IPS-18a (cell line): ENCODE measurements around the gene MAGEC1.
"Not testable (repeated sequence)": the region's sequence is repeated elsewhere in the genome, so short reads cannot be mapped to it uniquely, and the experiment has no call there.

Source experiments
- H3K27ac ChIP-seq: one replicate; pipeline ENCODE4 v1.5.1; 2013; ENCODE audit warnings: low read length
- H3K27me3 ChIP-seq: one replicate; pipeline ENCODE4 v1.6.1; 2013; ENCODE audit warnings: mild to moderate bottlenecking, low read length; ENCODE audit not compliant: control insufficient read depth, insufficient read depth
- H3K36me3 ChIP-seq: one replicate; pipeline ENCODE4 v1.6.1; 2013; ENCODE audit warnings: low read depth, low read length; ENCODE audit not compliant: control insufficient read depth
- H3K4me1 ChIP-seq: one replicate; pipeline ENCODE4 v1.6.1; 2013; ENCODE audit warnings: low read depth, low read length; ENCODE audit not compliant: control insufficient read depth
- H3K4me3 ChIP-seq: one replicate; pipeline ENCODE4 v1.5.1; 2013; ENCODE audit warnings: low read length
- H3K9ac ChIP-seq: one replicate; pipeline ENCODE4 v1.6.1; 2013; ENCODE audit warnings: mild to moderate bottlenecking, low read length, moderate library complexity
- H3K9me3 ChIP-seq: one replicate; pipeline ENCODE4 v1.6.1; 2013; ENCODE audit warnings: low read depth, low read length; ENCODE audit not compliant: control insufficient read depth

MAGEC1 gene, protein sequence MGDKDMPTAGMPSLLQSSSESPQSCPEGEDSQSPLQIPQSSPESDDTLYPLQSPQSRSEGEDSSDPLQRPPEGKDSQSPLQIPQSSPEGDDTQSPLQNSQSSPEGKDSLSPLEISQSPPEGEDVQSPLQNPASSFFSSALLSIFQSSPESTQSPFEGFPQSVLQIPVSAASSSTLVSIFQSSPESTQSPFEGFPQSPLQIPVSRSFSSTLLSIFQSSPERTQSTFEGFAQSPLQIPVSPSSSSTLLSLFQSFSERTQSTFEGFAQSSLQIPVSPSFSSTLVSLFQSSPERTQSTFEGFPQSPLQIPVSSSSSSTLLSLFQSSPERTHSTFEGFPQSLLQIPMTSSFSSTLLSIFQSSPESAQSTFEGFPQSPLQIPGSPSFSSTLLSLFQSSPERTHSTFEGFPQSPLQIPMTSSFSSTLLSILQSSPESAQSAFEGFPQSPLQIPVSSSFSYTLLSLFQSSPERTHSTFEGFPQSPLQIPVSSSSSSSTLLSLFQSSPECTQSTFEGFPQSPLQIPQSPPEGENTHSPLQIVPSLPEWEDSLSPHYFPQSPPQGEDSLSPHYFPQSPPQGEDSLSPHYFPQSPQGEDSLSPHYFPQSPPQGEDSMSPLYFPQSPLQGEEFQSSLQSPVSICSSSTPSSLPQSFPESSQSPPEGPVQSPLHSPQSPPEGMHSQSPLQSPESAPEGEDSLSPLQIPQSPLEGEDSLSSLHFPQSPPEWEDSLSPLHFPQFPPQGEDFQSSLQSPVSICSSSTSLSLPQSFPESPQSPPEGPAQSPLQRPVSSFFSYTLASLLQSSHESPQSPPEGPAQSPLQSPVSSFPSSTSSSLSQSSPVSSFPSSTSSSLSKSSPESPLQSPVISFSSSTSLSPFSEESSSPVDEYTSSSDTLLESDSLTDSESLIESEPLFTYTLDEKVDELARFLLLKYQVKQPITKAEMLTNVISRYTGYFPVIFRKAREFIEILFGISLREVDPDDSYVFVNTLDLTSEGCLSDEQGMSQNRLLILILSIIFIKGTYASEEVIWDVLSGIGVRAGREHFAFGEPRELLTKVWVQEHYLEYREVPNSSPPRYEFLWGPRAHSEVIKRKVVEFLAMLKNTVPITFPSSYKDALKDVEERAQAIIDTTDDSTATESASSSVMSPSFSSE

DNA sequence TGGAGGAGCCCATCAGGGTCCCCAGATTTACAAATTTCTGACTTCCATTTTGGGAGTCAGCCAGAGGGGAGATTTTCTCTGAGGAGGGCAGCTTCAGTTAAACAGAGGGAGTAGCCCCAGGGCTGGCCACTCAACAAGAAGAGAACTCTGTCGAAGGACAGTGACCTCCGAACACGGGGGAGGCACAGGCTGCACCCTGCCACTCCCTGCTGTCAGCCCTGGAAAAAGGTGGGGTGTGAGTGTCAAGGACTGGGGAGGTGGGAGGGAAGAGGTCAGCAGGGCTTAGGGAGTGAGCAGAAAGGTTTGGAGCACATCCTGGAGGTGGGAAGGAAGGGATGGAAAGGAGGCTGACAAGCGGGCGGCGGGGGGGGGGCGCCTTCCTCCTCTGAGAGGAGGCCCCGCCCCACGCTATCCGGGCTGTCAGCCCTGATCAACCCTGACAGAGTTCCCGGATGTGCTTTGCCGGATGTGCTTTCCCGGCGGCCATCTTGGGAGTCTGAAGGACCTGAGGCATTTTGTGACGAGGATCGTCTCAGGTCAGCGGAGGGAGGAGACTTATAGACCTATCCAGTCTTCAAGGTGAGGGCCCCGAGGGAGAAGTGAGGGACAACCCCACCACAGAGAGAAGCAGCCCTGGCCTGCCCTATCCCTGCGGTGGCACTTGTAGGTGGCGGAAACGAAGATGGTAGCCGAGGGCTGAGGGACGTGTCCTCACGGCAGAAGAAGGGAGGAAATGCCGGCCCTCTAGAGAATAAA is at the start of gene MAGEC1:
Gene MAGEC1, plus strand, starts transcription at position 495 of the 756 bp plus-strand sequence. CDS start 1,179 bp downstream, outside the sequence.
- Histone ChIP-seq H3K4me3 (no peak within 1 kb of the TSS), H3K9ac (no peak within 1 kb of the TSS), H3K27me3 (no peaks in the 10 kb centered on the region)

DNA sequence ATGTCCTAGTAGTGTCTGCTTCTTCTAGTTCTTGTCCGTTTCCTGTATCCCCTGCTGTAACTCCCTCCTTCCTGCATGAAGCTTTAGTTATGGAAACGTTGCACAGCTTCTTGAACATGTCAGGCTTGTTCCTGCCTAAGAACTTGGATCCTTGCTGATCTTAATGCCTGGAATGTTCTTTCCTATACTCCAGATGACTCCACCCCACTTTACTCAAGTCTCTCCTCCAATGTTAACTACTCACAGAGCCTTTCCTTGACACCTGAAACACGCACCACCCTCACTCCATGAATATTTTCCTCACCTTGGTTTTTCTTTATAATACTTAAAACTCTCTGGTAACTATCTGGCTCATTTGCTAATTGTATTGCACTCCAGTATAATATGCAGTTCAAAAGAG is 46.2 kb upstream of the MAGEC1 start:
- Histone ChIP-seq H3K9ac (no peak overlapping the region), H3K4me1 (no peaks in the 10 kb centered on the region)

More for the DNA sequence above, at the start of gene MAGEC1:
- Histone ChIP-seq H3K36me3 (no peaks in the 10 kb centered on the region), H3K4me1 (no peaks in the 10 kb centered on the region), H3K9me3 (peaks cover 39% of the 10 kb centered on the region), H3K27ac (no peak within 1 kb of the TSS)

DNA sequence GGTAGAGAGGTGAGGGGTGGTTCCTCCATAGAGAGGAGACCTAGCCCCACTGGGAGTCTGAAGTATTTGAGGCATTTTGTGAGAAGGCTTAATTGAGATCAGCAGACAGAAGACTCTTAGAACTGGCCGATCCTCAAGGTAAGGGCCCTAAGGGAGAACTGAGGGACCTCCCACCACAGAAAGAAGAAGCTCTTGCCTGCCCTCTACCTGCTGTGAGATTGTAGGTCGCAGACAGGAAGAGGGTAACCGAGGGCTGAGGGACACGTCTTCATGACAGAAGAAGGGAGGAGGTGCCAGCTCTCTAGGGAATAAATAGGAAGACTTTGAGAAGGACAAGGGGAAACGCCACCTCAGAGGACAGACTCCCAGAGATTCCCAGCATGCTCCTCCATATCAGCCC is 24.1 kb upstream of the MAGEC1 start:
- Histone ChIP-seq H3K9me3 (peaks cover 17% of the 10 kb centered on the region), H3K36me3 (no peaks in the 10 kb centered on the region), H3K4me3 (no peak overlapping the region), H3K9ac (no peak overlapping the region), H3K27ac (no peak overlapping the region), H3K4me1 (no peaks in the 10 kb centered on the region), H3K27me3 (no peaks in the 10 kb centered on the region)

More for the DNA sequence above, 46.2 kb upstream of the MAGEC1 start:
- Histone ChIP-seq H3K9me3 (peaks cover 32% of the 10 kb centered on the region), H3K27ac (no peak overlapping the region), H3K27me3 (no peaks in the 10 kb centered on the region), H3K4me3 (no peak overlapping the region), H3K36me3 (no peaks in the 10 kb centered on the region)

DNA sequence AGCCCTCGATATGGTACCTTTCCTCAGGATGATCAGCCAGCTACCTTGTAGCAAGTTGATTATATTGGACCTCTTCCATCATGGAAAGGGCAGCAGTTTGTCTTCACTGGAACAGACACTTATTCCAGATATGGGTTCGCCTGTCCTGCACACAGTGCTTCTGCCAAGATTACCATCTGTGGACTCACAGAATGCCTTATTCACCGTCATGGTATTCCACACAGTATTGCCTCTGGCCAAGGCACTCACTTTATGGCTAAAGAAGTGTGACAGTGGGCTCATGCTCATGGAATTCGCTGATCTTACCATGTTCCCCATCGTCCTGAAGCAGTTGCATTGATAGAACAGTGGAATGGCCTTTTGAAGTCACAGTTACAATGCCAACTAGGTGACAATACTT is 14.9 kb upstream of the MAGEC1 start:
- not testable (repeated sequence) for H3K4me1 ChIP-seq, H3K27ac ChIP-seq, H3K4me3 ChIP-seq, H3K9ac ChIP-seq, H3K36me3 ChIP-seq, H3K27me3 ChIP-seq
- peaks cover 22% of the 10 kb centered on the region for H3K9me3 ChIP-seq

DNA sequence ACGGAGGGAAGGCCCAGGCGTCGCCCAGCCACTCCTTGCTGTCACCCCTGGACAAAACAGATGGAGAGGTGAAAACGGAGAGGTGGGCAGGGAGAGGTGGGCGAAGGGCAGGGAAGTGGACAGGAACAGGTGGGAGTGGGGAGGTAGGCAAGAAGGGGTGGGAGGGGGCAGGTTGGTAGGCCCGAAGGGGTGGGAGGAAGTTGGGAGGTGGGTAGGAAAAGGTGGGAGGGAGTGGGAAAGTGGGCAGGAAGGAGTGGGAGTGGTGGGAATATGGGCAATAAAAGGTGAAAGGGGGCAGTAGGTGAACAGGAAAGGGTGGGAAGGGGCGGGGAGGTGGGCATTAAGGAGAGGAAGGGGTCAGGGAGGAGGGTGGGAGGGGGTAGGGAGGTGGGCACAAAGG is 9.0 kb upstream of the MAGEC1 start:
- H3K4me1 ChIP-seq: no peaks in the 10 kb centered on the region
- H3K27ac ChIP-seq: no peak overlapping the region
- H3K36me3 ChIP-seq: no peaks in the 10 kb centered on the region
- peaks cover 15% of the 10 kb centered on the region for H3K9me3 ChIP-seq
- H3K27me3 ChIP-seq: no peaks in the 10 kb centered on the region
- no peak overlapping the region for H3K9ac ChIP-seq
- no peak overlapping the region for H3K4me3 ChIP-seq

DNA sequence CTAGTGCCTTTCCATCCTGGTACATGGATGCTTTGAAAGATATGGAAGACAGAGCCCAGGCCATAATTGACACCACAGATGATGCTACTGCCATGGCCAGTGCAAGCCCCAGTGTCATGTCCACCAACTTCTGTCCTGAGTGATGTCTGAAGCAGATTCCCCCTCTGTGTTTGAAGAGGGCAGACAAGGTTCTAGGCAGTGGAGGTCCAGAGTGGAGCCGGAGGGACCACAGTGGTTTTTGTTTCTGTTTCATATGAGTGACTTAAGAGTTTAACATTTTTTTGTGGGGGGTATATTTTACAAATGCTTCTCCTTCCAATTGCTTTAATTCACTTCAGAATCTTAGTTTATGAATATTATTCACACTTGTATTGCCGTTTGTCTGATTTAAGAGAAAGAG is 6.0 kb upstream of the MAGEC1 start:
- H3K36me3 ChIP-seq: no peaks in the 10 kb centered on the region
- H3K4me3 ChIP-seq: no peak overlapping the region
- no peaks in the 10 kb centered on the region for H3K4me1 ChIP-seq
- peaks cover 28% of the 10 kb centered on the region for H3K9me3 ChIP-seq
- H3K27ac ChIP-seq: no peak overlapping the region
- H3K27me3 ChIP-seq: no peaks in the 10 kb centered on the region
- H3K9ac ChIP-seq: no peak overlapping the region

DNA sequence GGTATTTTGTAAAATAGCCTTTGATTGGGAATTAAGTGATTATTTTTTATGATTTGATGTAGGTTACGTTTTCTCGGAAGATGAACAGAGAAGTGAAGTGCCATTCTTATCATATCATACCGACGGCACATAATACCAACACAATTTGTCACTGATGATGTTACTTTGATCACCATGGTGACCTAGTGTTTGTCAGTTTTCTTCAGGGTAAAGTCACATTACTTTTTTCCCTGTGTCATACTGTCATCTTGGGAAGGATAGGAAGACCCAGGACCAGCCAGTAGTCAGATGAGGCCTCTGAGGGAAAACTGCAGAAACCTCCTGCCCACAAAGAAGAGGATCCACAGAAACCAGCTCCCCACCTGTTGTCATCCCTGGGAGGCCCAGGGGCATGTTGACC is 1.3 kb upstream of the MAGEC1 start:
- no peaks in the 10 kb centered on the region for H3K27me3 ChIP-seq
- H3K27ac ChIP-seq: no peak overlapping the region
- no peak overlapping the region for H3K9ac ChIP-seq
- H3K4me1 ChIP-seq: no peaks in the 10 kb centered on the region
- no peak overlapping the region for H3K4me3 ChIP-seq
- H3K36me3 ChIP-seq: no peaks in the 10 kb centered on the region
- H3K9me3 ChIP-seq: peaks cover 29% of the 10 kb centered on the region

DNA sequence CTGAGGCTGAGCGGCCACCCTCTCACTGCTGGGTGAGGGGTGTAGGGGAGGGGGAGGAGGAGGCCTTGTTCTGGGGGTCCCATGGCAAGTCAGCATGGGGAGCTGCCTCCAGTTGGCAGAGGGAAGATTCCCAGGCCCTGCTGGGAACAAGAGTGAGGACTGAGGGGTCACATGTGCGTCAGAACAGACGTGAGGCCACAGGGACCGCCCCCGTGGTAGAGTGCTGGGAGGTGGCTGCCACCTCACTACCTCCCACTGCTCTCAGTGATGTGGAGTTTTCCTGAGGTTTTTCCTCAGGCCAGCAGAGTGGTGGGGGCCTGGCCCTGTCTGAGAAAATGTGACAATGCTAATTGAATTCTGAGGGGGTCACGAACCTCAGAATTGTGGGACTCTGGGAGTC is 568 bp downstream of the MAGEC1 start:
- H3K4me1 ChIP-seq: no peaks in the 10 kb centered on the region
- no peak overlapping the region for H3K9ac ChIP-seq
- no peak overlapping the region for H3K27ac ChIP-seq
- no peak overlapping the region for H3K4me3 ChIP-seq
- H3K27me3 ChIP-seq: no peaks in the 10 kb centered on the region
- H3K36me3 ChIP-seq: no peaks in the 10 kb centered on the region
- H3K9me3 ChIP-seq: peaks cover 39% of the 10 kb centered on the region

DNA sequence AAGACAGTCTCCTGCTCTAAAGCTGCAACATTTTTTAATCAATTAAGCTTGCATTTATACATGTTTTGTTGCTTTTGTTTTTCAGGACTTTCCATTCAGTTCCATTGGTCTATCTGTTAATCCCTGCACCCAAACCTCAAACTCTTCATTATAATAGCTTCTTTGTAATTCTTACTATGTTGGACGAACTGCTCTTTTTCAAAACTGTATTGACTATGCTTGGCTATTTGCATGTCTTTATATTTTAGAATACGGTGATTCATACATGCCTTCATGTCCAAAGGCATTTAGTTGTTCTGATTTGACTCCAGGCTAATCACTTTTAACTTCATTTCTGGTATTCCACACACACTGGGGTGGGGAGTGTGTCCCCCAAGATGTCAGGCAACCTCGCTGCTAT is 14.1 kb downstream of the MAGEC1 start:
- Histone ChIP-seq H3K36me3 (no peaks in the 10 kb centered on the region), H3K4me3 (no peak overlapping the region), H3K9ac (no peak overlapping the region), H3K27ac (no peak overlapping the region), H3K9me3 (peaks cover 10% of the 10 kb centered on the region), H3K4me1 (no peaks in the 10 kb centered on the region), H3K27me3 (no peaks in the 10 kb centered on the region)

DNA sequence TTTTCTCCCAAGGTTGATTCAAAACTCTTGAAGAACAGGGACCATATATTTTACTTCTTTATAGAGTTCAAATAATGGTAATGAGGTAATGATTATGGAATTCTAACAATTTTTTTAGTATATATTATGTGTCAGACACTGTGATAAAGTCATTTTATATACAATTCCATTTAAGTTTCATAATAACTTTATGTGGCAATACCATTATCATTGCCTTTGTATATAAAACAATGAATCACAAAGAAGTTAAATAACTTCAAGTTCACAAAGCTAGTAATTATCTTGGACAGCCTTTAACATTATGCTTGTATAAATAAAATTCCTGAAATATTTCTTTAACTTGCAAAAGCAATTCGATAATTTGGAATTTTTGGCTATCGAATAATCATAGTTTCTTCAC is 20.6 kb downstream of the MAGEC1 start:
- no peaks in the 10 kb centered on the region for H3K27me3 ChIP-seq
- H3K36me3 ChIP-seq: no peaks in the 10 kb centered on the region
- H3K4me1 ChIP-seq: no peaks in the 10 kb centered on the region
- no peak overlapping the region for H3K9ac ChIP-seq
- no peak overlapping the region for H3K27ac ChIP-seq
- H3K4me3 ChIP-seq: no peak overlapping the region
- H3K9me3 ChIP-seq: peaks cover 10% of the 10 kb centered on the region

DNA sequence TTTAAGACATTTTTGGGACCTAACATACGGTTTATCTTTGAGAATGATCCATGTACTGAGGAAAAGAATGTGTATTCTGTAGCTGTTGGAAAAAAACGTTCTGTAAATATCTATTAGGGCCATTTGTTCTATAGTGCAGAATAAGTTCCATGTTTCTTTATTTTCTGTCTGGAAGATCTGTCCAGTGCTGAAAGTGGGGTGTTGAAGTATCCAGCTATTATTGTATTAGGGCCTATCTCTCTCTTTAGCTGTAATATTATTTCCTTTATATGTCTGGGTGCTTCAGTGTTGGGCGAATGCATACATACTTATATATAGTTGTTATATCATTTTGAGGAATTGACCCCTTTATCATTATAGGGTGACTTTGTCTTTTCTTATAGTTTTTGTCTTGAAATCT is 24.7 kb downstream of the MAGEC1 start:
- Histone ChIP-seq H3K36me3 (no peaks in the 10 kb centered on the region), H3K9ac (no peak overlapping the region), H3K4me3 (no peak overlapping the region), H3K27ac (no peak overlapping the region), H3K27me3 (no peaks in the 10 kb centered on the region), H3K4me1 (no peaks in the 10 kb centered on the region), H3K9me3 (peaks cover 13% of the 10 kb centered on the region)
